Measurements from ENCODE around the gene PTPRN2. TPM values are rescaled to one million over a fixed set of nuclear protein-coding genes. Genes with fewer than 3 reads are reported as not detected.

Gene PTPRN2
- total RNA-seq, 1 donor: 0.09 TPM

DNA sequence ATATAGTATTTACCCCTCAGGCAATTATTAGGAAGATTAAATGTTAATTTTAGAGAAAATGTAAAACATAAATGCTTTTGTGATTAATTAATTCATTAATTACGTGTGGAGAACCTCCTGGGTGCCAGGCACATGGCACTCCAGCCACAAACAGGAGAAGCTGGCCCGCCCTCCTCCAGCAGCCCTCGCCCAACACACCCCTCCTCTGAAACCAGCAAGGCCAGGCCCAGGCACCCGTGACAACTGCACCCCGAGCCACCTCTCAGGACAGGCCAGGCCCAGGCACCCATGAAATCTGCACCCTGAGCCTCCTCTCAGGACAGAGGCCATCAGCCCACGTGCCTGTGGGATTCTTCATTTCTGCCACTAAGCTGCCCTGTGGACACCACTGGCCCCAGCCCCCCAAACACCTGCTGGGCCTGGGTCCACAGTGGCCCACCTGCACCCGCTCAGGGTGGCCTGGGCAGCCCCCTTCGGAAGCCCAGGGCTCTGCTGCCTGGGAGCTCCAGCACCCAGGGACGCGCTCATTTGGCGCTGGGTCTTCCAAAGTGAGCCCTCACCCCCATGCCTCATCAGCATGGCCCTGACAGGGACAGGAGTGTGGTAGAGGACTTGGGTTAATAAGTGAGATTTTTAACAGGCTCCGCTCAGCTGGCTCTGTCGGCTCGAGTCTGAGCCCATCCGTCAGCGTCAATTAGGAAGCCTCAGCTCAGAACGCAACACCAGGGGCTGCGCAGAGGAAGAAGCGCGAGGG, 768.7 kb downstream of the PTPRN2 start:
- no peak for DNase-seq (ENCODE audit: low read depth)
- TF ChIP-seq, protein P1, sequence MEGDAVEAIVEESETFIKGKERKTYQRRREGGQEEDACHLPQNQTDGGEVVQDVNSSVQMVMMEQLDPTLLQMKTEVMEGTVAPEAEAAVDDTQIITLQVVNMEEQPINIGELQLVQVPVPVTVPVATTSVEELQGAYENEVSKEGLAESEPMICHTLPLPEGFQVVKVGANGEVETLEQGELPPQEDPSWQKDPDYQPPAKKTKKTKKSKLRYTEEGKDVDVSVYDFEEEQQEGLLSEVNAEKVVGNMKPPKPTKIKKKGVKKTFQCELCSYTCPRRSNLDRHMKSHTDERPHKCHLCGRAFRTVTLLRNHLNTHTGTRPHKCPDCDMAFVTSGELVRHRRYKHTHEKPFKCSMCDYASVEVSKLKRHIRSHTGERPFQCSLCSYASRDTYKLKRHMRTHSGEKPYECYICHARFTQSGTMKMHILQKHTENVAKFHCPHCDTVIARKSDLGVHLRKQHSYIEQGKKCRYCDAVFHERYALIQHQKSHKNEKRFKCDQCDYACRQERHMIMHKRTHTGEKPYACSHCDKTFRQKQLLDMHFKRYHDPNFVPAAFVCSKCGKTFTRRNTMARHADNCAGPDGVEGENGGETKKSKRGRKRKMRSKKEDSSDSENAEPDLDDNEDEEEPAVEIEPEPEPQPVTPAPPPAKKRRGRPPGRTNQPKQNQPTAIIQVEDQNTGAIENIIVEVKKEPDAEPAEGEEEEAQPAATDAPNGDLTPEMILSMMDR (IDR thresholded peaks at IDR 0.05; ENCODE audit: insufficient read depth, low read length): no peak
- no peak overlapping the region for H3K4me3 ChIP-seq (ENCODE audit: low read depth, low read length)

DNA sequence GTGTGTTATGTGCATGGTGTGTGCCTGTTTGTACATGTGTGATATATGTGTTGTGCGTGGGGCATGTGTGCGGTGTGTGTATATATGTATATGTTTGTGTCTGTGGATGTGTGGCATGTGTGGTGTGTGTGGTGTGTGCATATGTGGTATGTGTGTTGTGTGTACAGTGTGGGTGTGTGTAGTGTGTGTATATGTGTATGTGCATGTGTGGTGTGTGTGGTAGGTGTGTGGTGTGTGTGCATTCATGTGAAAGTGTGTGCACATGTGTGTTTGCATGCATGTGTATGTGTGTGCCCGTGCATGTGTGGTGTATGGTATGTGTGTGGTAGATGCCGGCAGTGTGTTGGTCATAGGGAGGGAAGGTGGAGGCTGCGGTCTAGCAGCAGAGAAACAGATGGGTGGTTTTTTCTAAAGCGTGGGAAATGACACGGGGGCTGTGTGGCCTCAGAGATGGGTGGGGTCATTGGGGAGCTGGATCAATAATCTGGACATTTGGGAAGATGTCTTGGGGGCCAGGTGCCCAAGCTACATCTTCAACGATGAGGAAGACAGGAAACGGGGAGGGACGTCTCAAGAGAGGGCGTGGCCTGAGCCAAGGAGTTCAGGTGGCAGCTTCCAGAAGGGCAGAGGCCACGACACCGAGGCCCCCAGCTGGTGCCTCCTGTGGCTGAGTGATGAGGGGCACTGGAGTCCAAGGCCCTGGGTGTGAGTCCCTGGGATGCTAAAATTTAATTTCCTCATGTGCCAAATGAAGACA, 769.5 kb downstream of the PTPRN2 start:
- TF ChIP-seq, protein P1 (IDR thresholded peaks at IDR 0.05; ENCODE audit: insufficient read depth, low read length): no peak
- DNase-seq (ENCODE audit: low read depth): no peak
- no peak overlapping the region for H3K4me3 ChIP-seq (ENCODE audit: low read depth, low read length)

DNA sequence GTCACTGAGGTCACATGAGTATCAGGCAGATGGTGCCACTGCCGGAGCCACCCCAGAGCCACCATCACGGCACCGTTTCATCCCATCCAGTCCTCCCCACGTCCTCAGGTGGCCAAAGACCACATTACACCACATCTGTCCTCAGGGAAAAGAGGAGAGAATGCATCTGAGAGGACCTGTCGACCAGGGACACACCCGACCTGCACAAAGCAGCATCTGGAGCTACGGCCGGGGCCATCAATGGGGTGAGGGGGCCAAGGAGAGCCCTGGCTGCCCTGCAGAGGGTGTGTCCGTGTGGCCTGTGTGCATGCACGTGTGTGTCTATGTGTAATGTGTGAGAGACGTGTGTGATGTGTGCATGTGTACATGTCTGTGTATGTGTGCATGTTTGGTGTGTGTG, 770.2 kb downstream of the PTPRN2 start:
- no peak overlapping the region for H3K4me3 ChIP-seq (ENCODE audit: low read depth, low read length)
- DNase-seq (ENCODE audit: low read depth): no peak
- TF ChIP-seq, protein P1 (IDR thresholded peaks at IDR 0.05; ENCODE audit: insufficient read depth, low read length): no peak

DNA sequence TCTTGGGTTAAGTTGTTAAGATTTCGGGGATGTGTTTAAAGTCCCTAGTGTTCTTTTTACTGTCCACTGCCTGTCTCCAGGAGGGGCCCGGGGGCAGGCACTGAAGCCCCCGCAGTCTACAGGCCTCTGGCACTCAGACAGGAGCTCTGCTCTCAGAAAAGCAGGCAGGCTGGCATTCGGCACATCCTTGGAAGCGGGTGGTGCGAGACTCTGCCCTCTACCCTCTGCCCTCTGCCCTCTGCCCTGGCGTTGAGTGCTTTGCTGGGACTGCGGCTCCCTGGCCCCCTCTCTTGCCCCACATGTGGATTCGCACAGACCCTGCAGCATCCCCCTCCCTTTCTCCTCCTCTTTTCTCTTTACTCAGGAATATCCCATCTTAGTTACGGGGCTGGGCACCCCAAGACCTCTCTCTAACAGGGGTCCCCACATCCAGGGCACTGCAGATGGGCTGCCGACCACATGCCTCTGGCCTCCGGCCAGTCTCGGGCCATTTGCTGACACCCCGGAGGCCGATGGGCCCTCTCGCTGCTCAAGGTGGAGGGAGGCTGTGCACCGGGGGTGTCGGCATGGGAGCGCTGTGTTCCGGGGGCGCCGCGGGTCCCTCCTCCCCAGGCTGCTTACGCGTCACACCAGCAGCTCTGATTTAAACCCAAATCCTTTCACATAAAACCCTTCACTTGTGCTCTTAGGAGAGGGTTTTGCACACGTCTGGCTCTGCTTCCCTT, 770.9 kb downstream of the PTPRN2 start:
- no peak overlapping the region for H3K4me3 ChIP-seq (ENCODE audit: low read depth, low read length)
- no peak for DNase-seq (ENCODE audit: low read depth)
- TF ChIP-seq, protein P1 (IDR thresholded peaks at IDR 0.05; ENCODE audit: insufficient read depth, low read length): no peak

DNA sequence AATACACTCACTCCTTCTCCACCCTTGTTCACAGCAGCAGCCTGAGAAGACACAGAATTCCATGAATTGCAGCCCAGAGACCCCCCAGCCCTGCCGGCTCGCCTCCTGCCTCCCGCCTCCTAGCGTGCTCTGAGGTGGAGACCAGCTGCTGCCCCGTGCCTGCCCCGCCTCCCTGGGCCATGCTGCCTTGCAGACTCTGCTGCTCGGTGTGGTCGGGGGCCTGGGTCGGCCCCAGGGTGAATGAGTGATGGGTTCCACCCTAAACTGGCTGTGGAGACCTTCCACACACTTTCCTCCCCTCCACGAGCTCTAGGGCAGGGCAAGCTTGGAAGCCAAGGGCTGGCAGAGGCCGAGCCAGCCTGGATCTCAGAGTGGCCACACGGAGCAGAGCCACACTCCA, 771.5 kb downstream of the PTPRN2 start:
- no peak overlapping the region for H3K4me3 ChIP-seq (ENCODE audit: low read depth, low read length)

DNA sequence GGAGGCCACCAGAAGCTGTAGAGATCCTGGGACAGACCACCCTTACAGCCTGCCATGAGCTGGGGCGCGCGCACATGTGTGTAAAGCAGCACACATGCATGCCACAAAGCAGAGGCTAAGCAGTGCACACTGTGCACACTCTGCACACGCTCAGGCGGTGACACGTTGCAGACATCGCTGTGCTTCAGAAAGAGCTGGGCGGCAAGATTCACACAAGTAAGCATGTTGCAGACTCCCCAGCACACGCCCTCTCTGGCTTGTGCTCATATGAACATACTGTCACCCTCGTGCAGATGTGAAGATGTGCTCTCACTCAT, 772.0 kb downstream of the PTPRN2 start:
- DNase-seq (ENCODE audit: low read depth): no peak
- H3K4me3 ChIP-seq (ENCODE audit: low read depth, low read length): no peak overlapping the region
- TF ChIP-seq, protein P1 (IDR thresholded peaks at IDR 0.05; ENCODE audit: insufficient read depth, low read length): no peak

More for the DNA sequence above, 771.5 kb downstream of the PTPRN2 start:
- no peak for DNase-seq (ENCODE audit: low read depth)
- TF ChIP-seq, protein P1 (IDR thresholded peaks at IDR 0.05; ENCODE audit: insufficient read depth, low read length): no peak

Data from fibroblast of the aortic adventitia (primary cell).